Tibial nerve (tissue), 4 donors: Measurements from ENCODE around the gene TSHZ2. TPM values are rescaled to one million over a fixed set of nuclear protein-coding genes. Genes with fewer than 3 reads are reported as not detected.

Experiments used
- DNase-seq, 2 donors: peaks; one replicate each; pipeline ENCODE4 v3.0.0-alpha.2; 2019; ENCODE audit warnings: low spot score in 2 of 2
- H3K27ac ChIP-seq, 4 donors: fragments of 200-600 bp; sonication (generic) in 3 of 4; one replicate each; pipeline ENCODE4 v1.5.1; 2017 to 2019; ENCODE audit warnings: mild to moderate bottlenecking in 1 of 4
- H3K27me3 ChIP-seq, 2 donors: fragments of 200-600 bp; sonication (generic) in 1 of 2; one replicate each; pipeline versions ENCODE4 v1.5.1 to v1.6.0; 2017 to 2019
- H3K36me3 ChIP-seq, 3 donors: fragments of 200-600 bp; sonication (generic); one replicate each; pipeline ENCODE4 v1.5.1; 2018 to 2019
- H3K4me1 ChIP-seq, 4 donors: fragments of 200-600 bp; sonication (generic) in 3 of 4; one replicate each; pipeline ENCODE4 v1.5.1; 2017 to 2019
- H3K4me3 ChIP-seq, 4 donors: fragments of 200-600 bp; sonication (generic) in 3 of 4; one replicate each; pipeline ENCODE4 v1.5.1; 2017 to 2019; ENCODE audit warnings: mild to moderate bottlenecking in 1 of 4, moderate library complexity in 1 of 4
- H3K9me3 ChIP-seq, 4 donors: fragments of 200-600 bp; sonication (generic) in 3 of 4; one replicate each; pipeline ENCODE4 v1.5.1; 2017 to 2019
- EP300 ChIP-seq, 2 donors: sonication (generic); formaldehyde crosslinking; IDR thresholded peaks; one replicate each; pipeline ENCODE4 v1.6.1; 2017; ENCODE audit warnings: antibody characterized with exemption in 2 of 2, mild to moderate bottlenecking in 1 of 2
- POLR2A ChIP-seq, 2 donors: fragments of 450-650 bp; IDR thresholded peaks; one replicate each; pipeline ENCODE4 v1.6.1; 2017; ENCODE audit warnings: antibody characterized with exemption in 2 of 2, mild to moderate bottlenecking in 2 of 2, moderate library complexity in 2 of 2
- WGBS, 2 donors: methylation state at CpG; one replicate each; pipeline ENCODE4 v1.1.5; 2018; 5-methylcytosine and 5-hydroxymethylcytosine counted together
- total RNA-seq, 4 donors: library from RNA; depleted of rRNA; stranded (reverse); fragments of >200 nt; gene quantifications; one replicate each; pipeline ENCODE4 v1.1.0, GENCODE V29; 2016
- TF ChIP-seq, protein P1 (sequence below), 5 experiments: fragments of 200-600 bp in 3 of 5; fragments of 450-650 bp in 2 of 5; sonication (generic) in 3 of 5; IDR thresholded peaks; one replicate each; pipeline ENCODE4 v1.5.1; 2016 to 2019; ENCODE audit warnings: antibody characterized with exemption in 5 of 5, mild to moderate bottlenecking in 3 of 5, moderate library complexity in 2 of 5

The TSHZ2 gene
- total RNA-seq, 4 donors from 2014 or later, result 20.9 to 33.7 (median 25.1) TPM

DNA sequence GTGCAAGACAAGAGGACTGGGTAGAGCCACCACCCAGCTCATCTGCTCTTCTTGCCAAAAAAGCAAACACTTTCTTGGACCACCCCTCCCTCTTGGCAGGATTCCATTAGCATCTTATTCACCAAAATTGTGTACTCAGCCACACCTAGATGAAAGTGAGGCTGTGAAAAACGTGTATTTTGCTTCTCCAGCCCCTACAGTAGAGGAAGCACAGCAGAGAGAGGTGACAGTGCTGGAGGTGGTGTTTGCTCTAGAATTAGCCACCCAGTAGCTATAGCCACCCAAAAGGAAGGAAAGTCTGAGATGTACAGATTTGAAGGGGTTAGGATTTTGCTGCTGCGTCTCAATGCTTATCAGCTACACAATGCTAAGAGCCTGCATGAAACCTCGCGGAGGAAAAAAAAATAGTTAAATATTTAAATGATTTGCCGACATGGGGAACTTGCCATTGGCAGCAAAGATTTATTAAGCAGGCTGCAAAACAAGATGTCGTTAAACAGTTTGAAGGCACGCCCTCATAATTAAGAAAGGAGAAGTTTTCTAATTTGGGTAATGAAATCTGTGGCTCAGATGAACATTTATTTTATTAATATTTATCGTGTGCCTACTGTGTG is 334.1 kb downstream of the TSHZ2 start:
- Histone ChIP-seq H3K4me3 (no peak overlapping the region), H3K27me3 (no peaks in the 10 kb centered on the region), H3K36me3 (no peaks in the 10 kb centered on the region), H3K4me1 (no peaks in the 10 kb centered on the region), H3K9me3 (peaks cover 0 to 6% (median 0%) of the 10 kb centered on the region in 4 donors), H3K27ac (no peak overlapping the region)
- 60 to 68% methylated on average over 8 of the region's 8 CpGs for WGBS, 2 donors
- TF ChIP-seq EP300 (IDR thresholded peaks at IDR 0.05), result no peak
- no peak for TF ChIP-seq POLR2A (IDR thresholded peaks at IDR 0.05)
- TF ChIP-seq, protein P1, sequence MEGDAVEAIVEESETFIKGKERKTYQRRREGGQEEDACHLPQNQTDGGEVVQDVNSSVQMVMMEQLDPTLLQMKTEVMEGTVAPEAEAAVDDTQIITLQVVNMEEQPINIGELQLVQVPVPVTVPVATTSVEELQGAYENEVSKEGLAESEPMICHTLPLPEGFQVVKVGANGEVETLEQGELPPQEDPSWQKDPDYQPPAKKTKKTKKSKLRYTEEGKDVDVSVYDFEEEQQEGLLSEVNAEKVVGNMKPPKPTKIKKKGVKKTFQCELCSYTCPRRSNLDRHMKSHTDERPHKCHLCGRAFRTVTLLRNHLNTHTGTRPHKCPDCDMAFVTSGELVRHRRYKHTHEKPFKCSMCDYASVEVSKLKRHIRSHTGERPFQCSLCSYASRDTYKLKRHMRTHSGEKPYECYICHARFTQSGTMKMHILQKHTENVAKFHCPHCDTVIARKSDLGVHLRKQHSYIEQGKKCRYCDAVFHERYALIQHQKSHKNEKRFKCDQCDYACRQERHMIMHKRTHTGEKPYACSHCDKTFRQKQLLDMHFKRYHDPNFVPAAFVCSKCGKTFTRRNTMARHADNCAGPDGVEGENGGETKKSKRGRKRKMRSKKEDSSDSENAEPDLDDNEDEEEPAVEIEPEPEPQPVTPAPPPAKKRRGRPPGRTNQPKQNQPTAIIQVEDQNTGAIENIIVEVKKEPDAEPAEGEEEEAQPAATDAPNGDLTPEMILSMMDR (IDR thresholded peaks at IDR 0.05), result no peak
- no peak for DNase-seq

DNA sequence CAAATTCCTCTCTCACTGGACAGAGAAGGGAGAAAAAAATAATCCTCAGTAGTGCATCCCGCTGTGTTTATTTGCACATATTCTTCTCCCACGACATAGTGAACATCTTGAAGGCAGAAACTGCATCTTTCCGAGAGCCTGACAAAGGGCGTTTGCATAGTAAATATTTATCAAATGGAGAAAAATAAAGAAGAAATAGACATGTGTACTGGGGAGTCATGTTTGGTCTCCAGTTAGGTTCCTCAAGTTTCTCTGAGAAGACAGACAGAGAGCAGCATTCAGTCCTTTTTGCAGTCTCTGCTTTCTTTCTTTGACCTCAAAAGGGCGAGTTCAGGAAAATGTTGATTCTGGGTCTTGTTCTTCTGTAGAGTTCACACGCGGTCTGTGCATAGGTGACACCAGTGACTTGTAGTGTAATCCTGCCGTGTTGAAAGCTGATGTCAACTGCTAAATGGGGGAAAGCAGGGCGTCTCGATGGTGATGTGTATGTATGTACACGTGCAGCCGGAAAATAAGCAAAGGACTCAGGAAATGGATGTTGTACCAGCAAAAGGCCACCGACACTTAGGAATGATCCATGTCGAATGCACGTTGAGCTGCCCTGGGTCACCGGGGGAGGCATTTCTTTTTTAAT is 335.9 kb downstream of the TSHZ2 start:
- no peak overlapping the region for H3K4me3 ChIP-seq
- peaks cover 0 to 6% (median 0%) of the 10 kb centered on the region in 4 donors for H3K9me3 ChIP-seq
- no peak overlapping the region for H3K27ac ChIP-seq
- WGBS, 2 donors, result 39 to 49% methylated on average over 16 of the region's 16 CpGs
- no peak for DNase-seq
- H3K4me1 ChIP-seq, result no peaks in the 10 kb centered on the region
- no peak for TF ChIP-seq POLR2A (IDR thresholded peaks at IDR 0.05)
- TF ChIP-seq, protein P1 (IDR thresholded peaks at IDR 0.05), result no peak
- no peak for TF ChIP-seq EP300 (IDR thresholded peaks at IDR 0.05)
- no peaks in the 10 kb centered on the region for H3K27me3 ChIP-seq
- no peaks in the 10 kb centered on the region for H3K36me3 ChIP-seq

DNA sequence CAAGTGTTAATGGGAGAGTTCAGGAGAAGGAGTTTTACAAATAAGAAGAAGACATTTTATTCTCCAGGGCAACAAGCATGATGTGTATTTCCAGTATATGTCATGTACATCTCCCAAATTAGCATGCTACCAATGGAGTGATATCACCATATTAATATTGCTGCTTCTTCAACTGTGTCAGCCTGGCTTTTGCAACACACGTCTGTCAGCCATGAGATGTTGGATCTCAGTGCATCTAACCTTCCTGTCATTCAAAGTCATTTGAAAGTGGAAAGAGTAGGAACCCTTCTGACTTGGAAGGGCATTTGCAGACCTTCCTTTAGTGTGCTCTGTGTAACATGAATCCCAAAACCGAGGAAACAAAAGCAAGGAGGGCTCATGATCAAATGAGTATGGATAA is 337.4 kb downstream of the TSHZ2 start:
- Histone ChIP-seq H3K27ac (no peak overlapping the region), H3K9me3 (peaks cover 0 to 6% (median 0%) of the 10 kb centered on the region in 4 donors), H3K36me3 (no peaks in the 10 kb centered on the region), H3K4me1 (no peaks in the 10 kb centered on the region), H3K27me3 (no peaks in the 10 kb centered on the region), H3K4me3 (no peak overlapping the region)
- WGBS, 2 donors, result 79 to 85% methylated on average over 2 of the region's 2 CpGs
- no peak for DNase-seq
- TF ChIP-seq POLR2A (IDR thresholded peaks at IDR 0.05), result no peak
- TF ChIP-seq EP300 (IDR thresholded peaks at IDR 0.05), result no peak
- TF ChIP-seq, protein P1 (IDR thresholded peaks at IDR 0.05), result no peak

DNA sequence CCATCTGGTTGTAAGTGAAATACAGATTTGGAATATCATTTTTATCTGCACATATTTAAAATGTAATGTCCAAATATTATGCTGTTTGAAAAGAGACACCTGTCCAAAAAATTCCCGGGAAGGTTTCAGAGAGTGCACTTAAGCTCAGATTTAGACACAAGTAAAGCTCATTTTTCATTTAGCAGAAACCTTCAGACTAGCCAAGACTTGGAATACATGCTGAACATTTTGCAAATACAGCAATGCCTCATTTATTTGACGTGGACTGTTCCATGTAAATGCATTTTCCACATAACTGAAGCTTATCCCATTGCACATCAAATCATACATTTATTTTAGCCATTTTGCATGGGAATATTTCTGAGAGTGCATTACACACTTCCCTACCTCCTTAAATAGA is 340.8 kb downstream of the TSHZ2 start:
- TF ChIP-seq, protein P1 (IDR thresholded peaks at IDR 0.05), result no peak
- TF ChIP-seq POLR2A (IDR thresholded peaks at IDR 0.05) (no peak), EP300 (IDR thresholded peaks at IDR 0.05) (no peak)
- Histone ChIP-seq H3K36me3 (no peaks in the 10 kb centered on the region), H3K4me1 (no peaks in the 10 kb centered on the region), H3K9me3 (peaks cover 0 to 6% (median 0%) of the 10 kb centered on the region in 4 donors), H3K27me3 (no peaks in the 10 kb centered on the region), H3K4me3 (no peak overlapping the region), H3K27ac (no peak overlapping the region)
- 53 to 71% methylated on average over 2 of the region's 2 CpGs for WGBS, 2 donors
- no peak for DNase-seq

DNA sequence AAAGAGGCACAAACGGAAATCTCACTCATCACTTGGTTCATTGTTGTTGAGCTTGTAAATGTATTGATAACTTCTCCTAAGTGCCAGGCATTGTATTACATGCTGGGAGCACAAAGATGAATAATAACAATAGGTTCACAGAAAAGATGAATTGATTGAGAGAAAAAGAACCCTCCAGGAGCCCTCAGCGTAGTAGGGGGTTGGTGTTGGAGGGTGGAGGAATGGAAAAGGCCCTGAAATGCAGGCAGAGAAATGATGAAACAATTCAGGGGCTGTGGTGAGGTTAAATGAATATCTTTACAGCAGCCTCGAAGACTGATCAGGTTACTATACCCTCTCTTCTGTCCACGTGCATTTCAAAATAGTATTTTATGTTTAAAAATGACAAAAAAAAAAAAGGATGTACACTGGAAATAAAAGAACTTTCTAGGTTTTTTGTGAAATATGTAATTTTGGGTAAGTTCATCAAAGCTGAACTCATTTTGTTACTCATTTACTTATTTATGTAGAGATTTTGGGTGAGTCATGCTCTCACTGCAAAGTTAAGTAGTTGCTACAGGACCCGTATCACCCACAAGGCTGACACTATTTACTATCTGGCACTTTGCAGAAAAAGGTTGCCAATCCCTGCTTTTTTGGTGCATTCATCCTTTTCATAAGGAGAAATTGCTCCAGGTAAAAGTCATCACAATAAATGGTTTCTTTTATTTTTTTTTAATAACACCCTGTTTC is 344.2 kb downstream of the TSHZ2 start:
- no peak for DNase-seq
- TF ChIP-seq EP300 (IDR thresholded peaks at IDR 0.05) (no peak), POLR2A (IDR thresholded peaks at IDR 0.05) (no peak)
- TF ChIP-seq, protein P1 (IDR thresholded peaks at IDR 0.05), result no peak
- H3K36me3 ChIP-seq, result no peaks in the 10 kb centered on the region
- no peak overlapping the region for H3K4me3 ChIP-seq
- H3K4me1 ChIP-seq, result no peaks in the 10 kb centered on the region
- H3K27ac ChIP-seq, result no peak overlapping the region
- no peaks in the 10 kb centered on the region for H3K27me3 ChIP-seq
- 72 to 73% methylated on average over 5 of the region's 5 CpGs for WGBS, 2 donors
- peaks cover 0 to 4% (median 0%) of the 10 kb centered on the region in 4 donors for H3K9me3 ChIP-seq
